C4-2B (cell line): Measurements from ENCODE around the gene ANO2.

Source experiments
- CTCF ChIP-seq: fragments of 450-650 bp; conservative IDR thresholded peaks from 2 replicates; pipeline ENCODE4 v1.5.1; 2017; ENCODE audit warnings: mild to moderate bottlenecking
- ZFX ChIP-seq: fragments of 450-650 bp; IDR thresholded peaks from 2 replicates; pipeline ENCODE4 v1.6.1; 2017

DNA sequence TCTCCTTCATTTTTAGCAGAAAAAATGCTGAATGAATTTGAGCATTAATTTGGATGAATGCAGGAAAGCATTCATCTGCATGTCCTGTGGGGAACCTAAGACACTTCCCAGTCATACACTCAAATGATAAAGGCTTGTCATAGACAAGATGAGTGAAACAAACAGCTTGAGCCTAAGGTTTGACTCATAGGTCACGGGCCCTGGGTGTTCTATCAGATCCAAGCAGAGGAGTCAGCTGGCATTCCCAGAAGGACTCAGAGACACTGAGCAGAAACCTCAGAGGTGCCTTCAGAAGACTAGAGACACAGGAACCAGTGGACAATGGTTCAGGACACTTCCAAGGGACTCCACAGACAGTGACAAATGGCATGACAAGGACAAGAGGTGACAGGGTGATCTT, 329.3 kb downstream of the ANO2 start:
- TF ChIP-seq ZFX (no peak), CTCF (no peak)
